GM12865 (cell line): ENCODE results near the gene PSMC6.

Experiments used
- DNase-seq: peaks from one replicate; pipeline ENCODE4 v3.0.0; 2010; ENCODE audit warnings: low read depth
- H3K4me3 ChIP-seq: 2 replicates; pipeline ENCODE4 v1.5.1; 2011; ENCODE audit warnings: mild to moderate bottlenecking, low read depth, low read length, control low read depth
- CTCF ChIP-seq: IDR thresholded peaks from 2 replicates; pipeline ENCODE4 v1.5.1; 2011; ENCODE audit warnings: low read length, control low read depth, low read depth, inconsistent platforms; ENCODE audit not compliant: insufficient read depth; ENCODE audit errors: missing control alignments

Gene PSMC6

GRCh38 chr14:52683985-52684520 is 22.9 kb upstream of the PSMC6 start:
- DNase-seq = no peak
- no peak overlapping the region for H3K4me3 ChIP-seq
- no peak for TF ChIP-seq CTCF

- no peak for DNase-seq
- TF ChIP-seq CTCF = no peak
- no peak overlapping the region for H3K4me3 ChIP-seq
These were observed 20.8 kb upstream of the PSMC6 start for GRCh38 chr14:52686176-52686575.

GRCh38 chr14:52690983-52691760 is 15.8 kb upstream of the PSMC6 start:
- no peak overlapping the region for H3K4me3 ChIP-seq
- no peak for DNase-seq
- TF ChIP-seq CTCF = no peak

GRCh38 chr14:52692248-52692962 is 14.6 kb upstream of the PSMC6 start:
- TF ChIP-seq CTCF = no peak
- no peak for DNase-seq
- peak overlapping the region; percentile 5; the same call in 1 of the 2 replicates for H3K4me3 ChIP-seq

GRCh38 chr14:52693036-52693435 is 14.0 kb upstream of the PSMC6 start:
- TF ChIP-seq CTCF = no peak
- peak overlapping the region; percentile 78; the same call in 1 of the 2 replicates for H3K4me3 ChIP-seq
- DNase-seq = no peak

- no peak for TF ChIP-seq CTCF
- no peak for DNase-seq
- H3K4me3 ChIP-seq = peak overlapping the region; percentile 78
These were observed 13.5 kb upstream of the PSMC6 start for GRCh38 chr14:52693532-52693931.
